Retinal pigment epithelial cell (primary cell): ENCODE measurements around the gene ZNF429.
"Not testable (repeated sequence)": the region's sequence is repeated elsewhere in the genome, so short reads cannot be mapped to it uniquely, and the experiment has no call there.

ENCODE experiments used
- DNase-seq: peaks from one replicate; pipeline ENCODE4 v3.0.0-alpha.2; 2010; ENCODE audit warnings: low read depth
- H3K4me3 ChIP-seq: 2 replicates; pipeline ENCODE4 v1.5.1; 2011; ENCODE audit warnings: mild to moderate bottlenecking, low read length, control low read depth, moderate library complexity
- CTCF ChIP-seq: conservative IDR thresholded peaks from 2 replicates; pipeline ENCODE4 v1.5.1; 2011; ENCODE audit warnings: low read depth, low read length, control low read depth, inconsistent platforms

The ZNF429 gene

GRCh38 chr19:21487969-21488368 is 17.4 kb upstream of the ZNF429 start:
- DNase-seq: no peak
- H3K4me3 ChIP-seq: no peak overlapping the region
- TF ChIP-seq CTCF: no peak

GRCh38 chr19:21491146-21491545 is 14.3 kb upstream of the ZNF429 start:
- no peak for TF ChIP-seq CTCF
- H3K4me3 ChIP-seq: no peak overlapping the region
- no peak for DNase-seq

- TF ChIP-seq CTCF: no peak
- DNase-seq: no peak
- no peak overlapping the region for H3K4me3 ChIP-seq
Observed at GRCh38 chr19:21492947-21493906, 12.2 kb upstream of the ZNF429 start.

GRCh38 chr19:21496876-21497275 is 8.5 kb upstream of the ZNF429 start:
- H3K4me3 ChIP-seq: no peak overlapping the region
- DNase-seq: no peak
- no peak for TF ChIP-seq CTCF

- no peak overlapping the region for H3K4me3 ChIP-seq
- DNase-seq: no peak
- TF ChIP-seq CTCF: no peak
Observed at GRCh38 chr19:21498651-21499050, 6.8 kb upstream of the ZNF429 start.

- DNase-seq: no peak
- H3K4me3 ChIP-seq: no peak overlapping the region
- TF ChIP-seq CTCF: no peak
Observed at GRCh38 chr19:21508198-21508597, 2.8 kb downstream of the ZNF429 start.

GRCh38 chr19:21511058-21511457 is 5.7 kb downstream of the ZNF429 start:
- not testable (repeated sequence) for H3K4me3 ChIP-seq, DNase-seq

GRCh38 chr19:21512609-21513008 is 7.2 kb downstream of the ZNF429 start:
- not testable (repeated sequence) for H3K4me3 ChIP-seq, DNase-seq
